ENCODE measurements around the gene MAPK4. TPM values are rescaled to one million over a fixed set of nuclear protein-coding genes. Genes with fewer than 3 reads are reported as not detected.

MAPK4 gene
- total RNA-seq, 6 donors from 2014 or later = 1.0 to 12.0 (median 6.7) TPM

- ATAC-seq (ENCODE audit: low FRiP score in 2 of 2) = no peak
Observed at GRCh38 chr18:50647237-50647636, 87.3 kb downstream of the MAPK4 start.

DNA sequence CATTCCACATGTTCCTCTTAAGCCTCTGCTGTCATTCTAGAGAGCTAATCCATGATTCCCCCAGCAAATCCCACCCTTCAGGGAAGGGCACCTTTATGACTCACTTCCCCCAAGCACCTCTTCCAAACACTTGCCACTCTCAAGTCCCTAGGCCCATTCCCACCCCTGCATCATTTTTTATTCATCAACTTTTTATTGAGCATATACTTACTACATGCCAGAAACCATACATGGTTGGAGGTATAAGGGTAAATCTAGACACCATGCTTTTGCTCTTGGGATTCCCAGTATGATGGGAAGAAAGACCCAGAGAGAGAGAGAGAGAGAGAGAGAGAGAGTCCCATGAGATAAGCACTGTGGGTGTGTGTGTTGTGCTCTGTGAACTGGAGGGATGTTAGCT lies 87.9 kb downstream of the MAPK4 start:
- H3K27ac ChIP-seq = no peak overlapping the region

More at GRCh38 chr18:50647237-50647636, 87.3 kb downstream of the MAPK4 start:
- no peak for DNase-seq
- H3K4me3 ChIP-seq = no peak overlapping the region
- 83 to 84% methylated on average over 7 of the region's 7 CpGs for WGBS, 2 donors
- no peaks in the 10 kb centered on the region for H3K9me3 ChIP-seq
- no peak overlapping the region for H3K27ac ChIP-seq
- H3K36me3 ChIP-seq = no peaks in the 10 kb centered on the region
- peaks cover 0 to 6% (median 0%) of the 10 kb centered on the region in 4 donors for H3K4me1 ChIP-seq
- no peaks in the 10 kb centered on the region for H3K27me3 ChIP-seq
- TF ChIP-seq POLR2AphosphoS5 (IDR thresholded peaks at IDR 0.05) (no peak), POLR2A (IDR thresholded peaks at IDR 0.05) (no peak), CTCF (IDR thresholded peaks at IDR 0.05) (no peak), EP300 (IDR thresholded peaks at IDR 0.05) (no peak)

GRCh38 chr18:50649821-50650220 lies 89.9 kb downstream of the MAPK4 start:
- peak overlapping the region in 1 of 4 donors; percentile 55 for H3K27ac ChIP-seq
- peak in 1 of 2 donors; percentile 41 for DNase-seq
- H3K36me3 ChIP-seq = no peaks in the 10 kb centered on the region
- H3K9me3 ChIP-seq = no peaks in the 10 kb centered on the region
- no peak overlapping the region for H3K4me3 ChIP-seq
- H3K27me3 ChIP-seq = no peaks in the 10 kb centered on the region
- TF ChIP-seq POLR2AphosphoS5 (IDR thresholded peaks at IDR 0.05) (no peak), POLR2A (IDR thresholded peaks at IDR 0.05) (no peak), CTCF (IDR thresholded peaks at IDR 0.05) (no peak), EP300 (IDR thresholded peaks at IDR 0.05) (no peak)
- ATAC-seq (ENCODE audit: low FRiP score in 2 of 2) = peak; percentile 74 to 82
- H3K4me1 ChIP-seq = peaks cover 4 to 6% (median 5%) of the 10 kb centered on the region in 4 donors
- WGBS, 2 donors = 64 to 82% methylated on average over 4 of the region's 4 CpGs

More for the DNA sequence above, 87.9 kb downstream of the MAPK4 start:
- TF ChIP-seq CTCF (IDR thresholded peaks at IDR 0.05) (no peak), POLR2A (IDR thresholded peaks at IDR 0.05) (no peak), POLR2AphosphoS5 (IDR thresholded peaks at IDR 0.05) (no peak), EP300 (IDR thresholded peaks at IDR 0.05) (no peak)
- Histone ChIP-seq H3K27me3 (no peaks in the 10 kb centered on the region), H3K36me3 (no peaks in the 10 kb centered on the region), H3K4me3 (no peak overlapping the region), H3K9me3 (no peaks in the 10 kb centered on the region), H3K4me1 (peaks cover 0 to 6% (median 0%) of the 10 kb centered on the region in 4 donors)
- no peak for DNase-seq
- no peak for ATAC-seq (ENCODE audit: low FRiP score in 2 of 2)

- Histone ChIP-seq H3K27ac (no peak overlapping the region), H3K4me1 (peaks cover 4 to 7% (median 5%) of the 10 kb centered on the region in 4 donors), H3K4me3 (no peak overlapping the region), H3K27me3 (no peaks in the 10 kb centered on the region), H3K9me3 (no peaks in the 10 kb centered on the region), H3K36me3 (no peaks in the 10 kb centered on the region)
- ATAC-seq (ENCODE audit: low FRiP score in 2 of 2) = no peak
- 56 to 78% methylated on average over 4 to 7 of the region's 7 CpGs for WGBS, 2 donors
- TF ChIP-seq EP300 (IDR thresholded peaks at IDR 0.05) (no peak), POLR2AphosphoS5 (IDR thresholded peaks at IDR 0.05) (no peak), POLR2A (IDR thresholded peaks at IDR 0.05) (no peak), CTCF (IDR thresholded peaks at IDR 0.05) (no peak)
- DNase-seq = peak in 1 of 2 donors; percentile 24
Observed at GRCh38 chr18:50651334-50651733, 91.4 kb downstream of the MAPK4 start.

GRCh38 chr18:50653402-50654093 lies 93.7 kb downstream of the MAPK4 start:
- Histone ChIP-seq H3K27me3 (no peaks in the 10 kb centered on the region), H3K9me3 (no peaks in the 10 kb centered on the region), H3K4me1 (peaks cover 4 to 7% (median 5%) of the 10 kb centered on the region in 4 donors), H3K27ac (no peak overlapping the region), H3K4me3 (no peak overlapping the region), H3K36me3 (no peaks in the 10 kb centered on the region)
- 86 to 93% methylated on average over 9 to 11 of the region's 11 CpGs for WGBS, 2 donors
- TF ChIP-seq POLR2A (IDR thresholded peaks at IDR 0.05) (no peak), CTCF (IDR thresholded peaks at IDR 0.05) (no peak), EP300 (IDR thresholded peaks at IDR 0.05) (no peak), POLR2AphosphoS5 (IDR thresholded peaks at IDR 0.05) (no peak)
- DNase-seq = no peak
- ATAC-seq (ENCODE audit: low FRiP score in 2 of 2) = no peak

All from upper lobe of left lung (tissue), 6 donors.